Measurements from ENCODE around the gene UBL3. TPM values are rescaled to one million over a fixed set of nuclear protein-coding genes. Genes with fewer than 3 reads are reported as not detected.

The UBL3 gene
- total RNA-seq, 1 experiment from 2014 or later: 12.0 TPM

DNA sequence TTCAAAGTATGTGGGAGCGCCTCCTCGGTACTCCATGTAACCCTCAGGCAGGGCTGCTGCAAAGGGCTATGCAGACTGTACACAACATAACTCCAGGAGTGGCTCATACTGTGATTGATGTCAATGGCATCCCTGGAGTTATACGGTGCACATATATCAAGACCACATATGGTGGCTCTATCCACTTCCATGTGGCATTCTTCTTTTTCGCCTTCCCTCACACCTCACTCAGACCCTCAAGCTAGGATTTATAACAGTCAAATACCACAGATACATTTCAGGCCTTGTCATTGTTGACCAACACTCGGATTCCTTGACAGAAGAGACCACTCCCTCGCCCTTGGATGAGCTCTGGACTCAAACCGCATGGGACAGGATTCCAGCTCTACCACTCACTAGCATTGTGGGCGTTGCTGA, 11.3 kb upstream of the UBL3 start:
- H3K27me3 ChIP-seq (replicated peaks; ENCODE audit: insufficient read depth, low read depth, low read length, poor library complexity): no peaks in the 10 kb centered on the region
- TF ChIP-seq, protein P1, sequence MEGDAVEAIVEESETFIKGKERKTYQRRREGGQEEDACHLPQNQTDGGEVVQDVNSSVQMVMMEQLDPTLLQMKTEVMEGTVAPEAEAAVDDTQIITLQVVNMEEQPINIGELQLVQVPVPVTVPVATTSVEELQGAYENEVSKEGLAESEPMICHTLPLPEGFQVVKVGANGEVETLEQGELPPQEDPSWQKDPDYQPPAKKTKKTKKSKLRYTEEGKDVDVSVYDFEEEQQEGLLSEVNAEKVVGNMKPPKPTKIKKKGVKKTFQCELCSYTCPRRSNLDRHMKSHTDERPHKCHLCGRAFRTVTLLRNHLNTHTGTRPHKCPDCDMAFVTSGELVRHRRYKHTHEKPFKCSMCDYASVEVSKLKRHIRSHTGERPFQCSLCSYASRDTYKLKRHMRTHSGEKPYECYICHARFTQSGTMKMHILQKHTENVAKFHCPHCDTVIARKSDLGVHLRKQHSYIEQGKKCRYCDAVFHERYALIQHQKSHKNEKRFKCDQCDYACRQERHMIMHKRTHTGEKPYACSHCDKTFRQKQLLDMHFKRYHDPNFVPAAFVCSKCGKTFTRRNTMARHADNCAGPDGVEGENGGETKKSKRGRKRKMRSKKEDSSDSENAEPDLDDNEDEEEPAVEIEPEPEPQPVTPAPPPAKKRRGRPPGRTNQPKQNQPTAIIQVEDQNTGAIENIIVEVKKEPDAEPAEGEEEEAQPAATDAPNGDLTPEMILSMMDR (conservative IDR thresholded peaks at IDR 0.05; ENCODE audit: low read depth, low read length): no peak
- ChIA-PET CTCF (no interaction called here), POLR2A (ENCODE audit: low non-redundant PET) (no interaction called here)
- no peak for DNase-seq (ENCODE audit: low spot score)
- intact Hi-C loops (cut with micrococcal nuclease; ENCODE audit: unreplicated experiment): no loop called here
- H3K36me3 ChIP-seq (ENCODE audit: insufficient read depth, low read length, poor library complexity, severe bottlenecking): no peaks in the 10 kb centered on the region
- H3K4me1 ChIP-seq (ENCODE audit: insufficient read depth, low read length, poor library complexity, severe bottlenecking): no peaks in the 10 kb centered on the region
- no TSS peak for BruUV-seq (replicated peaks)
- H3K27ac ChIP-seq (ENCODE audit: low read depth, low read length, poor library complexity, severe bottlenecking): no peak overlapping the region
- H3K9me3 ChIP-seq (ENCODE audit: low read depth, low read length, poor library complexity, severe bottlenecking): no peaks in the 10 kb centered on the region
- no peak overlapping the region for H3K4me3 ChIP-seq (ENCODE audit: low read depth, low read length, poor library complexity, severe bottlenecking)

DNA sequence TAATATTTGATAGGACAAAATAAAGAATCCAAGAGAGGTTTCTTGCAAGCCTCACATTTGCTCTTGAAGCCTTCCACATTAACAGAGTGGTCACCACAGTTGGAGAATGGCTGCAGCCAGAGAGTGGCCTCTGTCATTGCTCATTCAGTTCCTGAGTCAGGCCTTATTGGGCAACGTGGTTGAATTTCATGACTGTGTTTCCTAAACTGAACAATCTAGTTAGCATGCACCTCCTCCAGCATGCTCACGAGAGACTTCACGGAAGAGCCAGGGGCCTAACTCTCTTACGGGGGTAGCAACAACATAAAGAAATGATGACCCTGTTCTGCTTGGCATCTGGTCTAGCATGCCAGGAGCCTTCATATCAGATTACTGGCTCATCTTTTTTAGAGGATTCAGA, 9.6 kb upstream of the UBL3 start:
- CTCF ChIA-PET: no interaction called here
- DNase-seq (ENCODE audit: low spot score): no peak
- no TSS peak for BruUV-seq (replicated peaks)
- H3K9me3 ChIP-seq (ENCODE audit: low read depth, low read length, poor library complexity, severe bottlenecking): no peaks in the 10 kb centered on the region
- H3K36me3 ChIP-seq (ENCODE audit: insufficient read depth, low read length, poor library complexity, severe bottlenecking): no peaks in the 10 kb centered on the region
- TF ChIP-seq, protein P1 (conservative IDR thresholded peaks at IDR 0.05; ENCODE audit: low read depth, low read length): no peak
- no peak for TF ChIP-seq EZH2 (IDR thresholded peaks at IDR 0.05; ENCODE audit: borderline replicate concordance, low read depth, low read length, poor library complexity, severe bottlenecking)
- no peaks in the 10 kb centered on the region for H3K4me1 ChIP-seq (ENCODE audit: insufficient read depth, low read length, poor library complexity, severe bottlenecking)
- H3K27ac ChIP-seq (ENCODE audit: low read depth, low read length, poor library complexity, severe bottlenecking): no peak overlapping the region
- no peak overlapping the region for H3K4me3 ChIP-seq (ENCODE audit: low read depth, low read length, poor library complexity, severe bottlenecking)
- POLR2A ChIA-PET (ENCODE audit: low non-redundant PET): no interaction called here
- H3K27me3 ChIP-seq (replicated peaks; ENCODE audit: insufficient read depth, low read depth, low read length, poor library complexity): no peaks in the 10 kb centered on the region
- intact Hi-C loops (cut with micrococcal nuclease; ENCODE audit: unreplicated experiment): no loop called here

DNA sequence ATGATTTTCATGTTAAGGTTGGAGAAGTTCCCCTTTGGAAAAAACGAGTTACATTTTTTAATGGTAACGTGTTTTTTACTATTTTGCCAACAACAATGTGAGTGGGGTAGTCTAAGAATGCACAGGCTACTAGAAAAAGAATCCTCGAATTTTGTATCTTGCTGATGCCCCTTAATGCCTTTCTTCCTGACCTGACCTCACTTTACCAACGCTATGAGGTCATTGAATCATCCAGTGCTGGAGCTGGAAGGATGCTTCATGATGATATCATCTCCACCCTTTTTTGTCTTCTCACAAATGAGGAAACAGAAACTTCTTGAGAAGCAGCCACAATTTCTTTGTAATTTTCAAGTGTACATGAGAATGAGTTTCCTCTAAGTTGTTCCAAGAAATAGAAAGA, 8.2 kb upstream of the UBL3 start:
- no peak for TF ChIP-seq EZH2 (IDR thresholded peaks at IDR 0.05; ENCODE audit: borderline replicate concordance, low read depth, low read length, poor library complexity, severe bottlenecking)
- TF ChIP-seq, protein P1 (conservative IDR thresholded peaks at IDR 0.05; ENCODE audit: low read depth, low read length): no peak
- intact Hi-C loops (cut with micrococcal nuclease; ENCODE audit: unreplicated experiment): no loop called here
- POLR2A ChIA-PET (ENCODE audit: low non-redundant PET): no interaction called here
- Histone ChIP-seq H3K4me1 (ENCODE audit: insufficient read depth, low read length, poor library complexity, severe bottlenecking) (no peaks in the 10 kb centered on the region), H3K4me3 (ENCODE audit: low read depth, low read length, poor library complexity, severe bottlenecking) (no peak overlapping the region), H3K9me3 (ENCODE audit: low read depth, low read length, poor library complexity, severe bottlenecking) (no peaks in the 10 kb centered on the region), H3K27ac (ENCODE audit: low read depth, low read length, poor library complexity, severe bottlenecking) (no peak overlapping the region), H3K36me3 (ENCODE audit: insufficient read depth, low read length, poor library complexity, severe bottlenecking) (no peaks in the 10 kb centered on the region), H3K27me3 (replicated peaks; ENCODE audit: insufficient read depth, low read depth, low read length, poor library complexity) (no peaks in the 10 kb centered on the region)
- no TSS peak for BruUV-seq (replicated peaks)
- DNase-seq (ENCODE audit: low spot score): no peak
- CTCF ChIA-PET: no interaction called here

Measured in A673 (cell line).